SH-SY5Y (cell line): ENCODE data around the gene JKAMP.

Experiments
- GATA2 ChIP-seq: IDR thresholded peaks from 2 replicates; pipeline ENCODE4 v1.6.1; 2011; ENCODE audit warnings: mild to moderate bottlenecking, low read depth, low read length
- GATA3 ChIP-seq: IDR thresholded peaks from 2 replicates; pipeline ENCODE4 v1.6.1; 2011; ENCODE audit warnings: low read depth, mild to moderate bottlenecking, low read length, moderate library complexity

DNA sequence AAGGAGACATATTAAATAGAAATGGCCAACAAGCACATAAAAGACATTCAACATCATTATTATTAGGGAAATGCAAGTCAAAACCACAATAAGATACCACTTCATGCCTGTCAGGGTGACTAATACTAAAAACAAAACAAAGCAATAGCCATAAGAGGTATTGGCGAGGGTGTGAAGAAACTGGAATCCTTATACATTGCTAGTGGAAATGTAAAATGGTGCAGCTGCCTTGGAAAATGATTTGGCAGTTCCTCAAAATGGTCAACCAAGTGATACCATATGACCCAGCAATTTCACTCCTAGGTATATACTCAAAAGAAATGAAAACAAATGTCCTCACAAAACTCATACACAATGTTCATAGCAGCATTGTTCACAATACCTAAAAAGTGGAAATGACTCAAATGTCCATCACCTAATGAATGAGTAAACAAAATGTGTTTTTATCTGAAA lies 46.1 kb upstream of the JKAMP start:
- TF ChIP-seq GATA2, result no peak
- no peak for TF ChIP-seq GATA3
